ENCODE results near the gene ATP6V0B. TPM values are rescaled to one million over a fixed set of nuclear protein-coding genes. Genes with fewer than 3 reads are reported as not detected.

ATP6V0B gene
- total RNA-seq, 1 donor from 2014 or later: 27.6 TPM

- peak; percentile 99 for DNase-seq
These were observed 4.9 kb upstream of the ATP6V0B start, which contains the start of gene DPH2 for GRCh38 chr1:43969746-43970466. Gene DPH2 (plus strand): TSS chr1:43970010. CDS start chr1:43970176, 166 bp downstream.

- DNase-seq: no peak
These were observed 4.3 kb upstream of the ATP6V0B start for GRCh38 chr1:43970502-43970901.

GRCh38 chr1:43970911-43971310 is 3.8 kb upstream of the ATP6V0B start:
- no peak for DNase-seq

GRCh38 chr1:43971336-43971980 is 3.3 kb upstream of the ATP6V0B start:
- no peak for DNase-seq

DNA sequence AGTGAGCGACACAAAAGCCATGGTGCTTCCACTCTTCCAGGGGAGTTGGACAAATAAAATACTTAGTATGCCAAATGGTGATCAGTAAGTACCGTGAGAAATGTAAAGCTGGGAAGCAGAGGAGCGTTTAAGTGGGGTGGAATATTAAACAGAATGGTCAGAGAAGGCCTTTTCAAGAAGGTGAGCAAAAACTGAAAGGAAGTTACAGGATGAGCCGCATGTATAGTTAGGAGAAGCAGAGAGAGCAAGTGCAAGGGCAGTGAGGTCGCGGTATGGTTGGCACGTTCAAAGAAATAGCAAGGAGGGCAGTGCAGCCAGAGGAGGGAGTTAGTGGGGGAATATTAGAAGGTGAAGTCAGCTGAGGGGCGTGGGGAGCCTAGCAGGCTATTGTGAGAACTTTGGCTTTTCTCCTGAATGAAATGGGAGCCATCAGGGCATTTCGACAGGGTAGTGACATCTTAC is 748 bp upstream of the ATP6V0B start:
- DNase-seq: no peak

- DNase-seq: peak; percentile 36
These were observed 645 bp downstream of the ATP6V0B start for GRCh38 chr1:43975249-43975961.

DNA sequence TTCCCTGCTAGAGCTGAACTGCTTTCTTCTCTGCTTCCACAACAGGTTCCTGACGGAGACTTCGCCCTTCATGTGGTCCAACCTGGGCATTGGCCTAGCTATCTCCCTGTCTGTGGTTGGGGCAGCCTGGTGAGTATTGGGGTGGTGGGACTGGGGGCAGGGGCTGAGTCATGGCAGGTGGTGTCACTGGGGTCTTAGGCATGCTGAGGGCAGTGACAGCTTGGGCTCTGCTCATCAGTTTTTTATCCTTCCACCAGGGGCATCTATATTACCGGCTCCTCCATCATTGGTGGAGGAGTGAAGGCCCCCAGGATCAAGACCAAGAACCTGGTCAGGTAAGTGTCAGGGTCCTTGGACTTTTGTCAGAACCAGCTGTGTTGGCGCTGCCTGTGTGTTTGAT is 1.3 kb downstream of the ATP6V0B start:
- no peak for DNase-seq

- no peak for DNase-seq
These were observed 2.1 kb downstream of the ATP6V0B start for GRCh38 chr1:43976890-43977289.

DNA sequence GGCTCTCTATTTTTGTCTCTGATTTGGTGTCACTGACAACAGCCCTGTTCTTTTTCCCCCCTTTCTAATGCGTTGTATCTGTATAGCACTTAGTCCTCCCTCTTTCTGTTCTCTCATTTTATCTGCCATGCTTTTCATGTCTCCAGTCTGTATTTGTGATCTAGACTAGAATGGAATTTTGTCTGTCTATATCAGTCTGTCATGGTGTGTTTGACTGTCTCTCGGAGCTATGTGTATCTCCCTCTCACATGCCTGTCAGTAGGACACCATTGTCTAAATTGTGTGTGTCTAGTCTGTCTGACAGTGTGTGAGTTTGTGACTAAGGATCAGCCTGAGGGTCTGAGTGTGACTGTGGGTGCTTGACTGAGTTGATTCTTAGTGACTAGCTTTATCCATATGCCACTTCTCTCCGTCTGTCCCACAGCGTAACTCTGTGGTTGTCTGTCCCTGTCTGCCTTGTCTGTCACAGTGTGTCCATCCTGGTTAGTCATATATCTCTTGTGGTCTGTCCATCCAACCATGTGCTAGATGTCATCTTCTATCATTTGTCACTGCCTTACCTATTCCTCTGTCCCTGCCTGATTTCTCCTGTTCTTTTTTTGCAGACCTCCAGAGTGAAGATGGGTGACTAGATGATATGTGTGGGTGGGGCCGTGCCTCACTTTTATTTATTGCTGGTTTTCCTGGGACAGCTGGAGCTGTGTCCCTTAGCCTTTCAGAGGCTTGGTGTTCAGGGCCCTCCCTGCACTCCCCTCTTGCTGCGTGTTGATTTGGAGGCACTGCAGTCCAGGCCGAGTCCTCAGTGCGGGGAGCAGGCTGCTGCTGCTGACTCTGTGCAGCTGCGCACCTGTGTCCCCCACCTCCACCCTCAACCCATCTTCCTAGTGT is 2.9 kb downstream of the ATP6V0B start:
- DNase-seq: no peak

DNA sequence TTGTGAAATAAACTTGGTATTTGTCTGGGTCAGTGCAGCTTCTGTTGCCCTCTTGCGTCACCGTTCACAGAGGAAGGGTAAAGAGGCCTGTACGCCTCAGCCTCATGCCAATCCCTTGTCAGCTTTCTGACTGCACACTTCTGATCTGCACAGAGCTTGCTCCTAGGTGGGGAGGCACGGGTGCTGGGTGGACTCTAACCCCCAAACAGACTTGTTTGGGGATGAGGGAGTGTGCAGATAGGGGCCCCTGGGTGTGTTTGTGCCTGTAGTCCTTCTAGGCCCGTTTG is 3.4 kb downstream of the ATP6V0B start:
- DNase-seq: no peak

DNA sequence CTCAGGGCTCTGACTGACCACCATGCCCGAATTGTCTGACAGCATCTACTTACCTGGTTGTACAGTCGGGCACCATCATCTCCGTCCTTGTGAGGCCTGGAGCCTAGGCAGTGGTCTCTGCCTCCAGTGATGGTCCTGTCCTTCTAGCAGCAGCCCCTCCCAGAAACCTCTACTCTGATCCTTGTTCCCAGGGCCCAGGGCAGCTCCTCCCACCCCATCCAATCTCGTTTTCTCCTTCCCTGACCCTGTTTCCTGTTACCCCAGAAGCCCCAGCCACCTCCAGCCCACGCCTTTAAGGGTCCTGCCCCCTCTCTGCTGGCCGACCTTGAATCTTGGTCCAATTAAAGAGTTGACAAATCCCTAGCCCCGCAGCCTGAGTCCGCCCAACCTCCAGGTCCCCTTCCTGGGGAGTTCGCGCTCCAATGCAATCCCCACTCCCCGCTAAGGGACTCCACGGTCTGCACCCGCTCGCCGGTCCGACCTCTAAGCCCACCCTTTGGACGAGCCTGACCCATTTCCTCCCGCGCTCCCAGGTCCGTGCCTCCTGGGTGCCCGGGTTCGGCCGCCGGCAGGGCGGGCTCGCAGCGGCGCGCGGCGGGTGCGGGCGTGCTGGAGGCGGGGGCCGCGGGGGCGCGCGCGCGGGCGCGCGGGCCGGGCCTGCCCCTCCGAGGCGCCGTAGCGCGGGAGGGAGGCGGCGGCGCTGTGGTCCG is 3.9 kb downstream of the ATP6V0B start, which contains the start of gene B4GALT2:
Gene B4GALT2 (plus strand): TSS at position 660 of the 710 bp plus-strand sequence. CDS start 1,951 bp downstream, outside the sequence.
- peak; percentile 55 for DNase-seq

DNA sequence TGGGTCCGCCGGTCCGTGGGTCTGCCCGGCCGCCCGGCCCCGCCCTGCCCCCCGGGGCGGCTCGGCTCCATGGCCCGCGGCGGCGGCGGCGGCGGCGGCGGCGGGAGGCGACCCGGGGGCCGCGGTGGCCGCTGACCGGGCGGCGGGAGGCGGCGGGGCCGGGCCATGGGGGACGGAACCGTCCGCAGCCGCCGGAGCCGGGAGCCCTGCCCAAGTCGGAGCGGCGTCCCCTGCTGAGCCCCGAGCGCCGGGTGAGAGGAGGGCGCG is 4.4 kb downstream of the ATP6V0B start:
- DNase-seq: no peak

GRCh38 chr1:43979528-43980254 is 4.9 kb downstream of the ATP6V0B start:
- peak; percentile 61 for DNase-seq

DNA sequence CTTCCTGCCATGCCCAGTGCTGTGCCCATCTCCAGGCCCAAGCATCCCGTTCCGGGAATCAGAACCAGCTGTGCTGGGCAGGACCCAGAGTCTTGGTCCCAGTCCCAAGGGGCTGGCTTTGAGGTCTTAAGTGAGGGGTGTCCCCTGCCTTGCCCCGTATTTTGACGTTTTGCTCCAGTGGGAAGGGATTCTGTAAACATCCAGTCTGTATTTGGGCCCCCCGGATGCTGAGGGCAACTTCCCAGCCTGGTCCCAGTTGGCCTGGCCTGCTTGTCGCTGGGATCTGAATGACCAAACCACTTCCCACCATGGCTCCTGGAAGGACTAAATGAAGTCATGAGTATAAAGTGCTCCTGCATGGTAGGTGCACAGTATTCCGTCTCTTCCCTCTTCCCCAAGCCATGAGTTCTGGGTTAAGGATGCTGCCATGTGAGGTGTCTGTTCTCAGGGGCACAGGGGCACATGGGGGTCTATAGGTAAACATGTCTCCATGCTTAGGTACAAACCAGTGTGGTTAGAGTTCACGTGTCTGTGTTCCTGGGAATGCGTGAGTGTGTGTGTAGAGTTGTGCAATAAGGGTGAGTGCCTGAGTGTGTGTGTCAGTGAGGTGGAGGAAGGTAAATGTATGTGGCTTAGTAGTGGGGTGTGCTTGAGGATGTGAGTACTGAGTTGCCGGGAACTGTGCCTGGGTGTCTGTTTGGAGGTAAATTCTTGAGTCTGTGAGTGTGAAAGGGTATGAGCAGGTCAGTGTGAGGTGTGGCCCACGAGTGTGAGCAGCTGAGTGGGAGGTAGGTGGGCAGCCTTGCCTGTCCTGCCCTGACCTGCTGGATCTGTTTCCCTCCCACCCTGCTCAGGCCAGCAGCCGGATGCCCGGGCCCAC is 5.7 kb downstream of the ATP6V0B start:
- DNase-seq: no peak

DNA sequence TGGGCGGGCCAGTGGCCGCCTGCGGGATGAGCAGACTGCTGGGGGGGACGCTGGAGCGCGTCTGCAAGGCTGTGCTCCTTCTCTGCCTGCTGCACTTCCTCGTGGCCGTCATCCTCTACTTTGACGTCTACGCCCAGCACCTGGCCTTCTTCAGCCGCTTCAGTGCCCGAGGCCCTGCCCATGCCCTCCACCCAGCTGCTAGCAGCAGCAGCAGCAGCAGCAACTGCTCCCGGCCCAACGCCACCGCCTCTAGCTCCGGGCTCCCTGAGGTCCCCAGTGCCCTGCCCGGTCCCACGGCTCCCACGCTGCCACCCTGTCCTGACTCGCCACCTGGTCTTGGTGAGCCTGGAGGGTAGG is 6.4 kb downstream of the ATP6V0B start:
- DNase-seq: no peak

- DNase-seq: no peak
These were observed 6.9 kb downstream of the ATP6V0B start for GRCh38 chr1:43981636-43982035.

- no peak for DNase-seq
These were observed 7.5 kb downstream of the ATP6V0B start for GRCh38 chr1:43982241-43982640.

DNA sequence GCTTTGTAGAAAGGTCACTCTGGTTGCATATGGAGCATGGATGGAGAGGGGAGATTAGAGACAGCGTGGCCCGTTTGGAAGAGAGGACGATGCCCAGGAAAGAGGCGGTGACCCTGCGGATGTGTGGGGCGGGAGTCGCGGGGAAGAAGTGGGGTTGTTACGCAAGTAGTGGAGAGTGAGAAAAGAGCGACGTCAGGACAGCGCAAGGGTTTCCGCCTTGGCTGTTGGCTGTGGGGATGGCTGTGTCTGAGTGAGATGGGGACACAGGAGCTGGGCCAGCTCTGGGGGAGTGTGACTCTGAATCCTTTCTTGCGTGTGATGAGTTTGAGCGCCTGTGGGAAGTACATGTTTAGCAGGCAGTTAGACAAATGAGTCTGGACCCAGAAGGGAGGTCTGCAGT is 8.0 kb downstream of the ATP6V0B start:
- DNase-seq: no peak

GRCh38 chr1:43983253-43983899 is 8.6 kb downstream of the ATP6V0B start:
- DNase-seq: no peak

DNA sequence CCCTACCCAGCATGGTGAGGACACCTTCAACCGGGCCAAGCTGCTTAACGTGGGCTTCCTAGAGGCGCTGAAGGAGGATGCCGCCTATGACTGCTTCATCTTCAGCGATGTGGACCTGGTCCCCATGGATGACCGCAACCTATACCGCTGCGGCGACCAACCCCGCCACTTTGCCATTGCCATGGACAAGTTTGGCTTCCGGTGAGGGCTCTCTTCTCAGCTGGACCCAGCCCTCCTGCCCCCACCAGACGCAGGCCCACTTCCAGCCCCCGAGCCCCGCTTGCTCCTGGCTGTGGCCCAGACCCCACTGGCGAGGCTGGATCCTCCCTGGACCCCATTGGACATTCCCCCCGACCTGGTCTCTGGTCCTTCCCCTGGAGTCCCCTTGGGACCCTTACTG is 10.1 kb downstream of the ATP6V0B start:
- no peak for DNase-seq
